HEK293 (cell line): ENCODE data around the gene MACROD1.

Experiments
- CTCF ChIA-PET: fragments of 350-600 bp; formaldehyde crosslinking; extraction: SDS; loops from one replicate; lab custom pipeline; 2021; ENCODE audit warnings: antibody characterized with exemption; lab: Yijun Ruan, JAX
- POLR2A ChIA-PET: fragments of 300-600 bp; formaldehyde crosslinking; extraction: SDS; loops from one replicate; lab custom pipeline; 2020; ENCODE audit warnings: antibody characterized with exemption, inconsistent platforms; lab: Yijun Ruan, JAX
- H3K27ac ChIP-seq: fragments of 200-500 bp; sonication (Bioruptor generic); 2 replicates; pipeline ENCODE4 v1.5.1; 2014; ENCODE audit warnings: low read depth, low read length, control low read depth, inconsistent platforms; ENCODE audit errors: extremely low read depth
- H3K36me3 ChIP-seq, 2 experiments: fragments of 200-500 bp in 1 of 2; sonication (Bioruptor generic) in 1 of 2; 1 replicate in 1 of 2; 2 replicates in 1 of 2; pipeline ENCODE4 v1.5.1; 2014 to 2017; ENCODE audit warnings: inconsistent platforms in 2 of 2, low read length in 2 of 2; ENCODE audit not compliant: control insufficient read depth in 2 of 2, insufficient read depth in 1 of 2
- H3K4me1 ChIP-seq: fragments of 200-500 bp; sonication (Bioruptor generic); 2 replicates; pipeline ENCODE4 v1.5.1; 2014; ENCODE audit warnings: mild to moderate bottlenecking, low read length, inconsistent platforms; ENCODE audit not compliant: control insufficient read depth, insufficient read depth
- H3K4me3 ChIP-seq: 2 replicates; pipeline ENCODE4 v1.5.1; 2011; ENCODE audit warnings: low read depth, mild to moderate bottlenecking, control low read depth, low read length, moderate library complexity
- H3K9me3 ChIP-seq: fragments of 200-500 bp; sonication (Bioruptor generic); 2 replicates; pipeline ENCODE4 v1.5.1; 2014; ENCODE audit warnings: low read depth, low read length, inconsistent platforms; ENCODE audit not compliant: control insufficient read depth, insufficient read depth
- GLI4 ChIP-seq: fragments of 450-650 bp; formaldehyde crosslinking; IDR thresholded peaks from 2 replicates; pipeline ENCODE4 v1.5.1; 2016; ENCODE audit warnings: missing biosample characterization, missing genetic modification characterization
- HOXA7 ChIP-seq: sonication (generic); formaldehyde crosslinking; IDR thresholded peaks from 2 replicates; pipeline ENCODE4 v1.8.1; 2022; ENCODE audit warnings: missing genetic modification reagents, borderline replicate concordance
- PRDM10 ChIP-seq: fragments of 450-650 bp; formaldehyde crosslinking; IDR thresholded peaks from 2 replicates; pipeline ENCODE4 v1.5.1; 2016; ENCODE audit warnings: missing biosample characterization, missing genetic modification characterization
- PRDM2 ChIP-seq: fragments of 450-650 bp; formaldehyde crosslinking; IDR thresholded peaks from 2 replicates; pipeline ENCODE4 v1.5.1; 2016; ENCODE audit warnings: missing biosample characterization, missing genetic modification characterization, borderline replicate concordance
- REST ChIP-seq: fragments of 450-650 bp; formaldehyde crosslinking; IDR thresholded peaks from 2 replicates; pipeline ENCODE4 v1.5.1; 2016; ENCODE audit warnings: missing biosample characterization, missing genetic modification characterization
- ZBTB11 ChIP-seq: fragments of 450-650 bp; formaldehyde crosslinking; conservative IDR thresholded peaks from 2 replicates; pipeline ENCODE4 v1.5.1; 2016; ENCODE audit warnings: low read depth, missing biosample characterization, missing genetic modification characterization
- ZNF112 ChIP-seq: fragments of 450-650 bp; formaldehyde crosslinking; IDR thresholded peaks from 2 replicates; pipeline ENCODE4 v1.5.0; 2017; ENCODE audit warnings: missing biosample characterization, missing genetic modification characterization
- ZNF114 ChIP-seq: fragments of 450-650 bp; formaldehyde crosslinking; IDR thresholded peaks from 2 replicates; pipeline ENCODE4 v1.5.0; 2017; ENCODE audit warnings: missing biosample characterization, missing genetic modification characterization
- ZNF404 ChIP-seq: fragments of 450-650 bp; formaldehyde crosslinking; IDR thresholded peaks from 2 replicates; pipeline ENCODE4 v1.5.1; 2017; ENCODE audit warnings: missing biosample characterization, missing genetic modification characterization
- ZNF510 ChIP-seq: fragments of 450-650 bp; formaldehyde crosslinking; IDR thresholded peaks from 2 replicates; pipeline ENCODE4 v1.5.1; 2018; ENCODE audit warnings: mild to moderate bottlenecking, missing genetic modification characterization, missing biosample characterization; ENCODE audit not compliant: insufficient replicate concordance
- ZNF555 ChIP-seq: fragments of 450-650 bp; formaldehyde crosslinking; conservative IDR thresholded peaks from 2 replicates; pipeline ENCODE4 v1.5.1; 2017; ENCODE audit warnings: missing biosample characterization, mild to moderate bottlenecking, missing genetic modification characterization, inconsistent platforms
- ZNF600 ChIP-seq: fragments of 450-650 bp; formaldehyde crosslinking; IDR thresholded peaks from 2 replicates; pipeline ENCODE4 v1.5.1; 2016; ENCODE audit warnings: missing biosample characterization, missing genetic modification characterization
- ZNF792 ChIP-seq: fragments of 450-650 bp; formaldehyde crosslinking; IDR thresholded peaks from 2 replicates; pipeline ENCODE4 v1.5.1; 2016; ENCODE audit warnings: missing biosample characterization, missing genetic modification characterization
- TF ChIP-seq, protein P1 (sequence below): fragments of 450-650 bp; formaldehyde crosslinking; IDR thresholded peaks from 2 replicates; pipeline ENCODE4 v1.5.1; 2016; ENCODE audit warnings: missing biosample characterization, missing genetic modification characterization

Gene MACROD1

DNA sequence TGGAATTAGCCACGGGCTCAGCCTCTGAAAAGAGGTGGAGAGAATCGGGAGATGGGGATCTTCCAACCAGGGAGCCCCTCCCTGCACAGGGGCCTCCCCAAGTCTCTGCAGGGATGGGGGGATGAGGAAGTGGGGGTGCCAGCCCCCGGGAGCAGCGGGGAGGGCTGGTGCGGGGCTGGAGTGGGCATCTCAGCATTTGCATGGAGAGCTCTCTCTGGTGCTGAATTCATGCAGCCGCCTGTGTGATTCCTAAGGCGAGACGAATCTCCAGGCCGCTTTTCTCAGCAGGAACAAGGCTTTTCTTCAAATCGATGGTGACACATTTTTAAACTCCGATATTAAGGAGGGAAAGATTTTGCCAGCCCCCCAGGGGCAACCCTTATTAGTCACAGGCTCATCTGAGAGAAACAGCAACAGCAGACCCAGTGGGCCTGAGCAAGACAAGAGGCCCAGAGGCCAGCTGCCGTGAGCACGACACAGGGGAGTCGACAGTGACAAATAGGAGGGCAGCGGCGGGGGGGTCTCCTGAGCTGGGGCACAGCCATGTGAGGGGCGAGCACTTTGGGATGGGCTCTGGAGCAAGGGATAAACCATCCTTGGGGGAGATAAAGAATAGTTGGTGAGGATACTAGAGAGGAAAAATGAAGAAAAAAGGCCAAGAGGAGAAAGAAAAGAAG is 29.0 kb downstream of the MACROD1 start:
- TF ChIP-seq ZNF404 (tag by site-specific recombination) (no peak), REST (tag by site-specific recombination) (0 out of 2 replicates have a peak, but pooled peaks have one; percentile 27)
- TF ChIP-seq, protein P1, sequence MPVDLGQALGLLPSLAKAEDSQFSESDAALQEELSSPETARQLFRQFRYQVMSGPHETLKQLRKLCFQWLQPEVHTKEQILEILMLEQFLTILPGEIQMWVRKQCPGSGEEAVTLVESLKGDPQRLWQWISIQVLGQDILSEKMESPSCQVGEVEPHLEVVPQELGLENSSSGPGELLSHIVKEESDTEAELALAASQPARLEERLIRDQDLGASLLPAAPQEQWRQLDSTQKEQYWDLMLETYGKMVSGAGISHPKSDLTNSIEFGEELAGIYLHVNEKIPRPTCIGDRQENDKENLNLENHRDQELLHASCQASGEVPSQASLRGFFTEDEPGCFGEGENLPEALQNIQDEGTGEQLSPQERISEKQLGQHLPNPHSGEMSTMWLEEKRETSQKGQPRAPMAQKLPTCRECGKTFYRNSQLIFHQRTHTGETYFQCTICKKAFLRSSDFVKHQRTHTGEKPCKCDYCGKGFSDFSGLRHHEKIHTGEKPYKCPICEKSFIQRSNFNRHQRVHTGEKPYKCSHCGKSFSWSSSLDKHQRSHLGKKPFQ (tag by site-specific recombination), result no peak
- no peaks in the 10 kb centered on the region for H3K9me3 ChIP-seq
- H3K36me3 ChIP-seq, result no peaks in the 10 kb centered on the region
- ChIA-PET CTCF (interaction anchor here (1.6 to 1.9 kb wide), 2 partner anchors 13 to 16 kb away, joined by 5 to 6 read pairs; no protein-coding TSS in a partner anchor), POLR2A (no interaction called here)
- peaks cover 3% of the 10 kb centered on the region; the same call in 1 of the 2 replicates for H3K4me1 ChIP-seq
- H3K4me3 ChIP-seq, result no peak overlapping the region
- H3K27ac ChIP-seq, result no peak overlapping the region

DNA sequence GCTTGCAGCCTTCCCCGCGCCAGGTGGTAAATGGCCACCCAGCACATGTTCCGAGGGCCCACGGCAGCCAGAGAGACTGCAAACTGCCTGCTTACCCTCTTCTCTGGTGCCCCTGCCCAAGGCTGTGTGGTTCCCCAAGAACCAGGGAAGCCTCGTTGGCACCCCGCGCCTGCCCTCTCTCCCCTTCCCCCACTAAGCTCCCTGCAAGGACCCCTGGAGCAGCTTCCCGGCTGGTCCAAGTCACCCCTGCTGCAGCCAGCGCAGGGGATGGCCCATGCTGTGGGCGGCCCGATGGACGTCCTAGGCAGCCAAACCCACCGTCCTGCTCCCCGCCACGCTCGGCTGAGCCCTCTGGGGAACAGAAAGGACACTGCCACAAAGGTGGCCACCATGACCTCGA is 30.2 kb downstream of the MACROD1 start:
- no peaks in the 10 kb centered on the region for H3K36me3 ChIP-seq
- POLR2A ChIA-PET, result no interaction called here
- no peaks in the 10 kb centered on the region for H3K9me3 ChIP-seq
- H3K27ac ChIP-seq, result no peak overlapping the region
- H3K4me3 ChIP-seq, result no peak overlapping the region
- H3K4me1 ChIP-seq, result peaks cover 3% of the 10 kb centered on the region; the same call in 1 of the 2 replicates
- CTCF ChIA-PET, result interaction anchor here (0.7 to 1.9 kb wide), 2 partner anchors 17 to 216 kb away, joined by 3 to 6 read pairs; no protein-coding TSS in a partner anchor
- no peak for TF ChIP-seq ZNF600 (tag by site-specific recombination)
- TF ChIP-seq ZBTB11 (tag by site-specific recombination), result no peak
- TF ChIP-seq ZNF112, result no peak
- no peak for TF ChIP-seq ZNF510 (tag by site-specific recombination)
- no peak for TF ChIP-seq ZNF114
- no peak for TF ChIP-seq PRDM2 (tag by site-specific recombination)
- no peak for TF ChIP-seq PRDM10 (tag by site-specific recombination)
- TF ChIP-seq GLI4, result no peak
- TF ChIP-seq ZNF555 (tag by site-specific recombination), result no peak
- TF ChIP-seq HOXA7 (CRISPR knock-in tag), result no peak
- TF ChIP-seq ZNF792 (tag by site-specific recombination), result no peak
